Activated T-helper 2 cell treated with anti-CD3 and anti-CD28 coated beads, Interferon-gamma antibody, Interleukin-2, Interleukin-4, amounts not matched to agents 10 μg/mL and 5 μg/mL and 100 μg/mL, durations not matched to agents 14 hours and 24 hours and 36 hours (primary cell): ENCODE measurements around the gene SLC36A1. TPM values are rescaled to one million over a fixed set of nuclear protein-coding genes. Genes with fewer than 3 reads are reported as not detected.
A peak's percentile ranks its signal among the peaks of the same experiment; 100 is the strongest.
"Not testable (repeated sequence)": the region's sequence is repeated elsewhere in the genome, so short reads cannot be mapped to it uniquely, and the experiment has no call there.

ENCODE experiments used
- DNase-seq: peaks from one replicate; pipeline ENCODE4 v3.0.0; 2021; ENCODE audit warnings: low spot score
- H3K27ac Mint-ChIP-seq: one replicate; pipeline ENCODE4 v1.8.0; 2021; ENCODE audit warnings: mixed read lengths
- H3K27me3 Mint-ChIP-seq: one replicate; pipeline ENCODE4 v1.8.0; 2021; ENCODE audit warnings: low read depth, mixed read lengths
- H3K36me3 Mint-ChIP-seq: one replicate; pipeline ENCODE4 v1.8.0; 2021; ENCODE audit warnings: low read depth, mixed read lengths
- H3K4me1 Mint-ChIP-seq: one replicate; pipeline ENCODE4 v1.8.0; 2021; ENCODE audit warnings: low read depth, mixed read lengths
- H3K4me3 Mint-ChIP-seq: one replicate; pipeline ENCODE4 v1.8.0; 2021; ENCODE audit warnings: low read depth, mild to moderate bottlenecking, moderate library complexity, mixed read lengths
- H3K9me3 Mint-ChIP-seq: one replicate; pipeline ENCODE4 v1.8.0; 2021; ENCODE audit warnings: mixed read lengths
- intact Hi-C: fragments of 100-400 bp; cut with micrococcal nuclease; formaldehyde crosslinking; loops from one replicate; pipeline ENCODE4 v1.15.1; 2023
- total RNA-seq: library from RNA; stranded (reverse); gene quantifications from 2 replicates; pipeline ENCODE4 v1.2.3, GENCODE V29; 2022

The SLC36A1 gene
- total RNA-seq, 1 donor from 2014 or later = 6.0 TPM

DNA sequence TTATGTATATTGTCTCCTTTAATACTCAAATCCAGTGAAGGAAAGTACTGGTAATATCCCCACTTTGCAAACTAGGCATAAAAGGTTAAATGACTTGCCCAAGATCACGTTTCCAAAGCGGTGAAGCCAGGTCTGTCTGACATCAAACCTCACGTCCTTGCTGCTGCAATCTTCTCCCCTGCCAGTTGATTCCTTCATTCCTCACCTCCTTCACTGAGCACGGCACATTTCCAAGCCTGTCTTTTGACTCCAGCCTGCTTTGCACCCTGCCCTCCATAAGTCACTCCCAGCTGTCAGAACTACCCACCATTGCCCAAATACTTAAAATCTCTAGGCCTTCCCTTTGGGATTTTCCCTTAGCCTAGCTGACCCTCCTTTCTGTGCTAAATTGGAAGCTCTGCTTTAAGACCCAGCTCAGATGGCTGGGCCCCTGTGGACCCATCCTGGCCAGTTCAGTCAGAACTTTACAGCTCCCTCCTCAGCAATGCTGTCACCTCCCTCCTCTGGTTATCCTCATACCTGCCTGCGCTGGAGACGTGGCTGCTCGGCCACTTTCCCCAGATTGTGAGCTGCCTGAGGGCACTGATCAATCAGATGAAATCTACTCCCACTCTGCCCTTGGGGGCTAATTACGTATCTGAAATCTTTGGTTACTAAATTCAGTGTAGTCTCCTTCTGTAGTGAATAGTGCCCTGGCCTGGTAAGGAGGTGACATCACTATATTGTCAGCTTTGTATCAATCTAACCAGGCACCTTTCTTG lies 51.2 kb downstream of the SLC36A1 start:
- H3K27me3 Mint-ChIP-seq = no peaks in the 10 kb centered on the region
- no peaks in the 10 kb centered on the region for H3K9me3 Mint-ChIP-seq
- no peaks in the 10 kb centered on the region for H3K4me1 Mint-ChIP-seq
- no peak overlapping the region for H3K4me3 Mint-ChIP-seq
- H3K27ac Mint-ChIP-seq = no peak overlapping the region
- no peak for DNase-seq
- intact Hi-C loops = no loop called here
- H3K36me3 Mint-ChIP-seq = no peaks in the 10 kb centered on the region

DNA sequence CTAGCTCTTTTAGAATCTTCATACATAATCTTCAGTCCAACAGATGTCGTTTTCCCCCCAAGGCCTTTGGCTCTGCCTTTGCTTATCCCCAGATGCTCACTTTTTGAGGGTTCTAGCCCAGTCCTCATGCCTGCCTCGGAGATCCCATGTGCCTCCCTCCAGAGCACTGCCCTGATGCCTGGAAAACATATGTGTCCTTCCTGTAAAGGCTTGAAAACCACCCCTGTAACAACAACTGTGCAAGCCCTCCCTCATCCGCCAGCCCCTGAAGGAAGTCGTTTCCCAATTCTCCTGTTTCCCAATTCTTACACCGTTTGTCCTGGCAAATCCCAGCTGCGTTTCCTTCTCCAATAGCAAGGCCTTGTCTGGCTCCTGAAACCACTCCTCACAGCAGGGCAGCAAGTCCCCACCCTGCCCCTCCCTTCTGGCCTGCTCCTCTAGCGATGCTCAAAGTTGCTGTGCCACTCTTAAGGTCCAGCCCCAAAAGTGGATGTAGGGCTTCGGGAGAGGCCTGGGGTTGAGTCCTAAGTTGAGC lies 52.2 kb downstream of the SLC36A1 start:
- H3K36me3 Mint-ChIP-seq = no peaks in the 10 kb centered on the region
- H3K4me1 Mint-ChIP-seq = no peaks in the 10 kb centered on the region
- H3K27me3 Mint-ChIP-seq = no peaks in the 10 kb centered on the region
- no peak overlapping the region for H3K27ac Mint-ChIP-seq
- no peaks in the 10 kb centered on the region for H3K9me3 Mint-ChIP-seq
- no peak for DNase-seq
- no peak overlapping the region for H3K4me3 Mint-ChIP-seq
- intact Hi-C loops = loop anchor here (1.0 kb wide), 1 partner anchor 52 kb away; the partner anchor contains the start of gene SLC36A1

DNA sequence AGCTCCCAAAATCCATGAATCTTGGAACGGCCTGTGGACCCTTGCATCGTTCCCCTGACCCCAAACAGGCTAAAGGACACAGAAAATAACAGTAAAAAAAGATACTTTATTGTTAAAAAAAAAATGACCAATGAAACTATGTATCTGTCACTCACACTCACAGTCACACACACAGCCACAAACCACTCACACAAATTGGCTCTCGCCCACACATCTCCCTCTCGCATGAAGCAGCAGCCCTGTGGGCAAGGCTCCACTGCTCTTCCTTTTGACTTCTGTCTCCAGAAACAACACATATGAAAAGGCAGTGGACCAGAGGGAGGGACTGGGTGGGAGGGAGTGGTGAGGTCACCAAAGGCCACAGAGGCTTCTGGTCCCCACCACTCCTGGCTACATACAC lies 56.6 kb downstream of the SLC36A1 start:
- intact Hi-C loops = no loop called here
- no peaks in the 10 kb centered on the region for H3K4me1 Mint-ChIP-seq
- H3K9me3 Mint-ChIP-seq = no peaks in the 10 kb centered on the region
- no peaks in the 10 kb centered on the region for H3K36me3 Mint-ChIP-seq
- H3K27ac Mint-ChIP-seq = no peak overlapping the region
- no peak for DNase-seq
- no peak overlapping the region for H3K4me3 Mint-ChIP-seq
- H3K27me3 Mint-ChIP-seq = no peaks in the 10 kb centered on the region

DNA sequence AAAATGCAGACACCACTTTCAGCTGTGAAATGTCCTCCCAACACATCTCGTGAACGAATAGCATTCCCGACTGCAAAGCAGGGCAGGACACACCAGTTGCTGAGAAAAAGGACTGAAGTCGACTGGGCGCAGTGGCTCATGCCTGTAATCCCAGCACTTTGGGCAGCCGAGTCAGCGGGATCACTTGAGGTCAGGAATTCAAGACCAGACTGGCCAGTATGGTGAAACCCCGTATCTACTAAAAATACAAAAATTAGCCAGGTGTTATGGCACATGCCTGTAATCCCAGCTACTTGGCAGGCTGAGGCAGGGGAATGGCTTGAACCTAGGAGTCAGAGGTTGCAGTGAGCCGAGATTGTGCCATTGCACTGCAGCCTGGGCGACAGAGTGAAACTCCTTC lies 60.9 kb downstream of the SLC36A1 start:
- H3K36me3 Mint-ChIP-seq, intact Hi-C loops, H3K9me3 Mint-ChIP-seq: not testable (repeated sequence)

DNA sequence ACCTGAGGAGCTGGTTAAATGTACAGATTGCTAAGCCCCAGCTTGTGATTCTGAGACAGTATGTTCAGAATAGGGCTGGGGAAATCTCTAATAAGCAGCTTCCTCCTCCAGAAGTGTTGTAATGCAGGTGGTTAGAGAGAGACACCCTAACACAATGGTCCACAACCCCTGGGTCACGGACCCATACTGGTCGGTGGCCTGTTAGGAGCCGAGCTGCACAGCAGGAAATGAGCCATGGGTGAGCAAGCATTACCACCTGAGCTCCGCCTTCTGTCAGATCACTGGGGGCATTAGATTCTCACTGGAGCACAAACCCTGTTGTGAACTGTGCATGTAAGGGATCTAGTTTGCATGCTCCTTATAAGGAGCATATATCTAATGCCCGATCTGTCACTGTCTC lies 61.8 kb downstream of the SLC36A1 start:
- no peak for DNase-seq
- Mint-ChIP-seq H3K9me3 (no peaks in the 10 kb centered on the region), H3K36me3 (no peaks in the 10 kb centered on the region), H3K27me3 (no peaks in the 10 kb centered on the region), H3K27ac (no peak overlapping the region), H3K4me3 (no peak overlapping the region), H3K4me1 (no peaks in the 10 kb centered on the region)
- intact Hi-C loops = no loop called here

More for the DNA sequence above, 60.9 kb downstream of the SLC36A1 start:
- H3K4me3 Mint-ChIP-seq, H3K27me3 Mint-ChIP-seq, DNase-seq, H3K27ac Mint-ChIP-seq, H3K4me1 Mint-ChIP-seq: not testable (repeated sequence)

DNA sequence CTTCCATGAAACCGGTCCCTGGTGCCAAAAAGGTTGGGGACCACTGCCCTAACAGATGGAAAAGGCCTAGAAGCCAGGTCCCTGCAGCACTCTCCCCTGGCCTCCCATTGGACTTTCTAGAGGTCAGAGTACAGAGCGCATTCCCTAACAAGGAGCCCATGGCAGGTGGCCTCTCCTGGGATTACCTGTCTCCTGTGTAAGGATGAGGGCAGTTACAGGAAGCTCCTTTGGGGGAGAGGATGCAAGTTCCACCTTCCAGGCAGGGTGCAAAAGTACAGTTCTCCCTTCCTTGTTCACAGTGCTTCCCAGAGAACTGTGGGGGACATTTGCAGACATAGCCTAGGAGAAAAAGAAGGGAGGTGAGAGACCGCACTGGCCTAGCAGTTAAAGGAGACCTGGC lies 62.4 kb downstream of the SLC36A1 start:
- no peak for DNase-seq
- H3K27ac Mint-ChIP-seq = no peak overlapping the region
- no peaks in the 10 kb centered on the region for H3K36me3 Mint-ChIP-seq
- H3K27me3 Mint-ChIP-seq = no peaks in the 10 kb centered on the region
- intact Hi-C loops = no loop called here
- no peak overlapping the region for H3K4me3 Mint-ChIP-seq
- H3K9me3 Mint-ChIP-seq = no peaks in the 10 kb centered on the region
- H3K4me1 Mint-ChIP-seq = no peaks in the 10 kb centered on the region

DNA sequence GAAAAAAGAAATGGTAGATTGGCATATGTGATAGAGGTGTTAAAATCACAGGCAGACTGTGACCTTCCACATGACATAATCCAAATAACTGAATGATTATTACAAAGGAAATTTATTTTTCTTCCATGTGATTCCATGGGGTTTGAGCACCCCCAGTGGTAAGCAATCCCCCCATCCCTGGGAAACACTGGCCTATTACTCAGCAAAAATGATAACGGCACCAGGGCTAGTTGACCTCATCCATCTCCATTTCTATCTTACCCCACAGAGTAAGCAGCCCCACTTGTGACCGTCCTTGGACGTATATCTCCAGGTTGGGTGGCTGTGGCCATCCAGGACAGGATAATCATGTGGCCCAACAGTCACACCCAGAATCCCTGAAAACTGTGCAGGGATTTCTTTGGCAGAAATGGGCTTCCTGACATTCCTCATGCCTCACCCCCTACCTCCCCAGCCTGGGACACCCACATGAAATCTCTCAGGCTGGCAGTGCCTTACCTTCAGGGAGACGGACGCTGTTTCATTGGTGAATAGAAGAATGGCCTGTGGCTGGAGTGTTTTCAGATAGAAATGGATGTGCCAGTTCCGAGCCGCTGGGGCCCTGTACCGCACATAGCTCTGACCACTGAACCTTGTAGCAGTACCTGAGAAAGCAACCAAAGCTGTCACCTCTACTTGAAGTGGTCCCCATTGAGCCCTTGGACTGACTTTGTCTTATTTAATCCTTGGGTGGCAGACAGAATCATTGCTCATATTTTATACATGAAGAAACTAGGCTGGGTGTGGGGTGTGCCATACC lies 69.9 kb downstream of the SLC36A1 start:
- Mint-ChIP-seq H3K27me3 (no peaks in the 10 kb centered on the region), H3K4me3 (no peak overlapping the region), H3K27ac (no peak overlapping the region), H3K36me3 (no peaks in the 10 kb centered on the region), H3K4me1 (no peaks in the 10 kb centered on the region), H3K9me3 (no peaks in the 10 kb centered on the region)
- no peak for DNase-seq
- intact Hi-C loops = no loop called here

DNA sequence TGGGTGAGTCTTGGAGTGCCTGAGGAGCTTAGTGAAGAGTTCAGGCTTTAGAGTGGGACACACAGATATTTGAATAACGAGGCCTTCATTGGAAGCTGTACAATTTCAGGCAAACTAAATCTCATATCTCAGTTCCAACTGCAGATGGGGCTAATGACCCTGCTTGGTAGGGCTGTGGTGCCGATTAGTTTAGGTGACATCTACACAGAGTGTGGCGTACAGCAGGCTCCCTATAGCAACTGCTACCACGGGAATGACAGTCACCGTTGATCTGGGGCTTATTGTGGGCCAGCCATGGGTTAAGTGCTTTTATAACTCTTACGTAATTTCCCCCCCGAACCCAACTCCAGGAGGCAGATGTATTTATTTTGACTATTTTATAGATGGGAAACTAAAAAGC lies 72.9 kb downstream of the SLC36A1 start:
- H3K4me3 Mint-ChIP-seq = no peak overlapping the region
- DNase-seq = no peak
- H3K27ac Mint-ChIP-seq = no peak overlapping the region
- H3K9me3 Mint-ChIP-seq = no peaks in the 10 kb centered on the region
- no peaks in the 10 kb centered on the region for H3K36me3 Mint-ChIP-seq
- H3K4me1 Mint-ChIP-seq = no peaks in the 10 kb centered on the region
- intact Hi-C loops = no loop called here
- no peaks in the 10 kb centered on the region for H3K27me3 Mint-ChIP-seq

DNA sequence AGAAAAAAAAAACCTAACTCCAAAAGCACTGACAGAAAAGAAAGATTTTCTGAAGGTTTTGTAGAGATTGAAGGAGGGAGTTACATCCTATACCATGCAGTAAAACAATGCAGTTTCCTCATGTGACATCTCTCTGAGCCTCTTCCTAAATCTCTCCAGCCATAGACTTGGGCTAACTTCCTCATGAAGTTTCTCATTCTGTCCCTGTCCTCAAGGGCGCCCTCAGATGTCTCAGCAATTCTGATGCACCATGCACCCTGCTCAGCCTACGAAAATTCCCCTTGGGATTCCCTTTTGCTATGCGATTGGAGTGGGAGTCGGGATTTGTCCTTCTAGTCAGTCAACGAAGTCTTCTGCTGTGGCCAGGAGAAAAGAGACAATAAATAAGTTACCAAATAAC lies 74.8 kb downstream of the SLC36A1 start:
- no peaks in the 10 kb centered on the region for H3K9me3 Mint-ChIP-seq
- no peaks in the 10 kb centered on the region for H3K36me3 Mint-ChIP-seq
- no peak overlapping the region for H3K27ac Mint-ChIP-seq
- H3K4me1 Mint-ChIP-seq = no peaks in the 10 kb centered on the region
- H3K27me3 Mint-ChIP-seq = no peaks in the 10 kb centered on the region
- H3K4me3 Mint-ChIP-seq = no peak overlapping the region
- intact Hi-C loops = no loop called here
- DNase-seq = no peak

DNA sequence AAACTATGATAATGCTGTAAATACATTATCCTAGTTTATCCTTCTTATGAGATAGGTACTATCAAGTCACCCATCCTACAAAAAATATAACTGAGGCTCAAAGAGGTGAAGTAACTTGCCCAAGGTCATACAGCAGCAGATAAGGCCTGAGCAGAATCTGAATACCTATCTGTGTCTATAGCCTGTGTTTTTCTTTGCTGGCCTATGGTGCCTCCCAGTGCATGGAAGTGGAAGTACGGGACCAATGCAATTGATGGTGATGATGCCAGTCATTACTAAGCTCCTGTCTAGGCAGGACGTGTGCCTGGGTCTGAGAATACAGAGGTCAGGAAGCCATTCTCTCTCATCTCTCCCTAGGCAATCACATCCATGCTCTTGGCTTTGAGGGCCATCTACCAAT lies 75.9 kb downstream of the SLC36A1 start:
- Mint-ChIP-seq H3K9me3 (no peaks in the 10 kb centered on the region), H3K27ac (no peak overlapping the region), H3K36me3 (no peaks in the 10 kb centered on the region), H3K27me3 (no peaks in the 10 kb centered on the region), H3K4me1 (no peaks in the 10 kb centered on the region), H3K4me3 (no peak overlapping the region)
- DNase-seq = peak; percentile 26
- intact Hi-C loops = loop anchor here (1.0 kb wide), 1 partner anchor 76 kb away; the partner anchor contains the start of gene SLC36A1

DNA sequence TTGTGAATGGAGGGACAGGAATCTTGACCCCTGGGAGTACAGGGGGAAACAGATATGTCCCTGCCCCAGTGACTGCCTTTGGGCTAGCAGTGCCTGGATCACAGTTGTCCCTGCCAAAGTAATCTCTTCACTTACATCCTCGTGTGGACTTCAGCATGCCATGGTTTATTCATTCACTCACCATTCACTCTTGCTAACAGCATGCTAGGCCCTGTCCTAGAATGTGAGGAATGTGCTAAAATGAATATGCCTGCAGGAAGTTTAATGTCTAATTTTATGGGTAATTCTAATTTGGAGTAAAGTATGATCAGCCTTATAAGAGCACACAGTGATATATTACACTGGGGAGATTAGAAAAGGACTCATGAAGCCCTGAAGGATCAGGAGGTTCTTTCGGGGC lies 80.8 kb downstream of the SLC36A1 start:
- intact Hi-C loops = no loop called here
- no peak for DNase-seq
- no peaks in the 10 kb centered on the region for H3K36me3 Mint-ChIP-seq
- H3K4me1 Mint-ChIP-seq = no peaks in the 10 kb centered on the region
- H3K27ac Mint-ChIP-seq = no peak overlapping the region
- no peaks in the 10 kb centered on the region for H3K9me3 Mint-ChIP-seq
- no peak overlapping the region for H3K4me3 Mint-ChIP-seq
- H3K27me3 Mint-ChIP-seq = no peaks in the 10 kb centered on the region

DNA sequence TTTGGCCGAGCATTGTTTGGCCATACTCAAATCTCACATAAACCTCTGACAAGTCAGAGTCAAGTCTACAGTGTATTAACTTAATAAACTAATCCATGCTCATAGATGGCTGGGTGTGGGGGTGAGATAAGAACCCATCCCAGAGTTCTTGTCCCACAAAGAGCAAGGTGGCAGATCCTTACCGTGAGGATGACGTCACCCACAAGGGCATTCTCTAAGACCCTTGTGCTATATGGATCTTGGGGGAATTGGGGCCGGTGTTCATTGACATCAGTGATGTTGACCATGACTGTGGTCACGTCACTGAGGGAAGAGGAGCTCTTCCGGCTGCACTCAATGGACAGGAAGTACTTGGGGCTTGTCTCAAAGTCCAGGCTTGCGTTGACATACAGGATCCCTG lies 81.6 kb downstream of the SLC36A1 start:
- Mint-ChIP-seq H3K4me1 (no peaks in the 10 kb centered on the region), H3K4me3 (no peak overlapping the region), H3K36me3 (no peaks in the 10 kb centered on the region), H3K27me3 (no peaks in the 10 kb centered on the region), H3K27ac (no peak overlapping the region), H3K9me3 (no peaks in the 10 kb centered on the region)
- intact Hi-C loops = no loop called here
- no peak for DNase-seq

DNA sequence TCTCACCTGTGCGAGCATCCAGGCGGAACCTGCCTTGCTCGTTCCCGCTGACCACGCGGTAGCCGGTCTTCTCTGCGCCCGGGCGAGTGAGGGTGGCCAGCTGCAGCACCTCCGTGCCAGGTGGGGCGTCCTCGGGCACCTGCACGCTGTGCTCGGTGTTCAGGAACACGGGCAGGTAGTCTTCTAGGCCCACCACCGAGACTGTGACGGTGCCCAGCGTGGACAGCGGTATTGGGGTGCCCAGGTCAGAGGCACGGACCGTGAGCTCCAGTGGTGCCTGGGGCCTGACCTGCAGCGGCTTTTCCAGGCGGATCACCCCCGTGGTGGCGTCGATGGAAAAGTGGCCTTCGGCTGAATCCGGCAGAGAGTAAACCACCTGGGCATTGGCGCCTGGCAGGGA lies 84.2 kb downstream of the SLC36A1 start:
- Mint-ChIP-seq H3K4me3 (no peak overlapping the region), H3K4me1 (no peaks in the 10 kb centered on the region), H3K9me3 (no peaks in the 10 kb centered on the region), H3K27ac (no peak overlapping the region), H3K36me3 (no peaks in the 10 kb centered on the region), H3K27me3 (peaks cover 5% of the 10 kb centered on the region)
- intact Hi-C loops = no loop called here
- no peak for DNase-seq
